Cardiac fibroblast (primary cell): Measurements from ENCODE around the gene AKIP1.

ENCODE experiments used
- DNase-seq, 2 donors: peaks; one replicate each; pipeline versions ENCODE4 v3.0.0 to v3.0.0-alpha.2; 2010; ENCODE audit warnings: low read depth in 2 of 2
- H3K4me3 ChIP-seq, 2 donors: replicated peaks in 1 of 2; 1 replicate in 1 of 2; 2 replicates in 1 of 2; pipeline ENCODE4 v1.5.1; 2011; ENCODE audit warnings: low read depth in 2 of 2, low read length in 2 of 2, mild to moderate bottlenecking in 2 of 2, moderate library complexity in 1 of 2
- CTCF ChIP-seq: IDR thresholded peaks from one replicate; pipeline ENCODE4 v1.5.1; 2011; ENCODE audit warnings: low read depth, mild to moderate bottlenecking, low read length, inconsistent platforms

The AKIP1 gene

GRCh38 chr11:8937159-8937558 is 26.2 kb downstream of the AKIP1 start:
- no peak for TF ChIP-seq CTCF
- DNase-seq: no peak
- no peak overlapping the region for H3K4me3 ChIP-seq

- H3K4me3 ChIP-seq: no peak overlapping the region
- TF ChIP-seq CTCF: no peak
- DNase-seq: no peak
These were observed 26.7 kb downstream of the AKIP1 start for GRCh38 chr11:8937659-8938058.

- TF ChIP-seq CTCF: no peak
- DNase-seq: no peak
- no peak overlapping the region for H3K4me3 ChIP-seq
These were observed 30.5 kb downstream of the AKIP1 start for GRCh38 chr11:8941341-8942103.

GRCh38 chr11:8942518-8943066 is 31.6 kb downstream of the AKIP1 start, which contains the start of gene ASCL3:
Gene ASCL3 (minus strand): TSS chr11:8943016. CDS start chr11:8938161, 4,855 bp downstream.
- no peak within 1 kb of the TSS for H3K4me3 ChIP-seq
- no peak for TF ChIP-seq CTCF
- no peak for DNase-seq

- TF ChIP-seq CTCF: no peak
- no peak overlapping the region for H3K4me3 ChIP-seq
- DNase-seq: no peak
These were observed 36.4 kb downstream of the AKIP1 start for GRCh38 chr11:8947230-8947943.

- H3K4me3 ChIP-seq: no peak overlapping the region
- TF ChIP-seq CTCF: no peak
- no peak for DNase-seq
These were observed 37.9 kb downstream of the AKIP1 start for GRCh38 chr11:8948886-8949285.
